ENCODE data around the gene A3GALT2.

A3GALT2 gene

DNA sequence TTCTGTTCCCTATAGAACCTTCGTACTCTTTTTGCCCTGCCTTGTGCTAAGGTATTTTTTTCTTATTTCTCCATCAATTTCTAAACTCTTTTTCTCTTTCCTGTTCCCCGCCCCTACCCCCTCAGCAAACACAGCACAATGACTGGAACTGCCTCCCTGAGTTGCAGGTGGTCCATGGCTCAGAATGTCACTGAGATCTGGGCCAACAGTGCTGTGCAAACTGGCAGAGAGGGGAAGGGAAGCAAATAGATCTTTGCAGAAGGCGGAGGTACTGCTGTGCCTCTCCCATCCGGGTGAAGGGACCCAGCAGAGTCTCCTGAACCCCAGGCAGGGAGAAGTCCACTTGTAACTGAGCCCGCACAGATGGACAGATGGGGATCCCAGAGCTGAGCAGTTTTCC, 32.6 kb upstream of the A3GALT2 start:
- no peaks in the 10 kb centered on the region for H3K27me3 ChIP-seq

DNA sequence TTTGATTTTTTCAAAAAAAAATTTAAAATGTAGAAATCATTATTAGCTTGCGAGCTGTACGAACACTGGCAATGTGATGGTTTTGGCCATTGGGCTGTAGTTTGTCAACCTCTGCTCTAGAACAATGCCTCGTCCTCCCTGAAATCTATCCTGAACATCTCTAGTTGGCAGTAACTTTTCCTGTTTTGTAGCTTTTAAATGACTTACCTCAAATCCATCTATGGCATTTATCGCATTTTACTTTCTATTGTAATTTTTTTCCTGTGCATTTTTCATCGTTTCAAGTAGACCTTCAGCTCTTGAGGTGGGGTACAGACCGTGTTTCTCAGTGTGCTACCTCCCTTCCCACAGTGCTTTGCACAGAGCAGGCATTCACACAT, 30.4 kb upstream of the A3GALT2 start:
- H3K36me3 ChIP-seq = 0 out of 2 replicates have a peak, but pooled peaks cover 11% of the 10 kb centered on the region
- H3K4me3 ChIP-seq = no peak overlapping the region; the same call in 1 of the 2 replicates
- no peaks in the 10 kb centered on the region for H3K27me3 ChIP-seq
- H3K4me2 ChIP-seq = peak overlapping the region; percentile 98
- H3K27ac ChIP-seq = no peak overlapping the region
- no peak for TF ChIP-seq Cebpa-rat (IDR thresholded peaks at IDR 0.05)
- peaks cover 32% of the 10 kb centered on the region for H4K20me1 ChIP-seq
- no peak overlapping the region for H3K9ac ChIP-seq
- no peaks in the 10 kb centered on the region for H3K9me3 ChIP-seq
- peaks cover 67% of the 10 kb centered on the region for H3K4me1 ChIP-seq

More for the DNA sequence above, 32.6 kb upstream of the A3GALT2 start:
- Histone ChIP-seq H3K4me1 (peaks cover 45% of the 10 kb centered on the region), H3K9ac (no peak overlapping the region), H3K4me2 (peak overlapping the region; percentile 76), H3K27ac (no peak overlapping the region), H3K4me3 (no peak overlapping the region), H3K9me3 (0 out of 2 replicates have a peak, but pooled peaks cover 4% of the 10 kb centered on the region), H4K20me1 (peaks cover 9% of the 10 kb centered on the region), H3K36me3 (peaks cover 14% of the 10 kb centered on the region; the same call in 1 of the 2 replicates)
- TF ChIP-seq Cebpa-rat (IDR thresholded peaks at IDR 0.05) = no peak

DNA sequence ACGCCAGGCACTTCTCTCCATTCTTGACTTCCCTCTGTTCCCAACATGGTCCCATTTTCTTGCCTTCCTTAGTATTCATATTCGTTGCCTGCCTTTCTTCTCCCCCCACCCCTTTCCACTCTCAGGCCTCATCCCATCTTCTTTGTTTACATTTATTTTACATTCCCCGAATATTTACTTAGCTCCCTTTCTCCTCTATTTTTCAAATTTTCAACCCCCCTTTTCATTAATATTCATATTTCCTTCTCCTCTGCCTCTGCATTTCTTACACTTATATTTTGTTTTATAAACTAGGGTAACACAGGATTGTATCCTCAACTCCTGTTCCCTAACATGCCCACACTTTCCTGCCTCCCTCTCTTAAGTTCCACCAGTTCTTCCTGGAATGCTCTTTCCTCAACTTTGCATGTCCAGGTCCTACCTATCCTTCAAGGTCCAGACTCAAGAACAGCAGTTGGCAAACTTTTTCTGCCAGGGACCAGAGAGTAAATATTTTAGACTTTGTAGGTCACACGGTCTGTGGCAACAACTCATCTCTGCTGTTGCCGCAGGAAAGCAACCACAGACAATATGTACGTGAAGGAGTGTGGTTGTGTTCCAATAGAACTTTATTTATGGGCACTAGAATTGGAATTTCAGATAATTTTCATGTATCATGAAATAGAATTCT, 29.8 kb upstream of the A3GALT2 start:
- Histone ChIP-seq H3K9me3 (no peaks in the 10 kb centered on the region), H4K20me1 (peaks cover 37% of the 10 kb centered on the region), H3K9ac (peak overlapping the region; percentile 90), H3K4me1 (peaks cover 72% of the 10 kb centered on the region), H3K4me3 (peak overlapping the region; percentile 95), H3K36me3 (0 out of 2 replicates have a peak, but pooled peaks cover 11% of the 10 kb centered on the region), H3K4me2 (peak overlapping the region; percentile 98), H3K27me3 (no peaks in the 10 kb centered on the region), H3K27ac (peak overlapping the region; percentile 96)
- no peak for TF ChIP-seq Cebpa-rat (IDR thresholded peaks at IDR 0.05)

- H3K4me3 ChIP-seq = peak overlapping the region; percentile 95
- no peaks in the 10 kb centered on the region for H3K27me3 ChIP-seq
- no peaks in the 10 kb centered on the region for H3K9me3 ChIP-seq
- H3K4me1 ChIP-seq = peaks cover 72% of the 10 kb centered on the region
- peak overlapping the region; percentile 98 for H3K4me2 ChIP-seq
- peak overlapping the region; percentile 99 for H3K27ac ChIP-seq
- no peak for TF ChIP-seq Cebpa-rat (IDR thresholded peaks at IDR 0.05)
- peak overlapping the region; percentile 98 for H3K9ac ChIP-seq
- H3K36me3 ChIP-seq = 0 out of 2 replicates have a peak, but pooled peaks cover 11% of the 10 kb centered on the region
- peaks cover 45% of the 10 kb centered on the region for H4K20me1 ChIP-seq
Observed at GRCh38 chr1:33349778-33350610, 29.1 kb upstream of the A3GALT2 start.

DNA sequence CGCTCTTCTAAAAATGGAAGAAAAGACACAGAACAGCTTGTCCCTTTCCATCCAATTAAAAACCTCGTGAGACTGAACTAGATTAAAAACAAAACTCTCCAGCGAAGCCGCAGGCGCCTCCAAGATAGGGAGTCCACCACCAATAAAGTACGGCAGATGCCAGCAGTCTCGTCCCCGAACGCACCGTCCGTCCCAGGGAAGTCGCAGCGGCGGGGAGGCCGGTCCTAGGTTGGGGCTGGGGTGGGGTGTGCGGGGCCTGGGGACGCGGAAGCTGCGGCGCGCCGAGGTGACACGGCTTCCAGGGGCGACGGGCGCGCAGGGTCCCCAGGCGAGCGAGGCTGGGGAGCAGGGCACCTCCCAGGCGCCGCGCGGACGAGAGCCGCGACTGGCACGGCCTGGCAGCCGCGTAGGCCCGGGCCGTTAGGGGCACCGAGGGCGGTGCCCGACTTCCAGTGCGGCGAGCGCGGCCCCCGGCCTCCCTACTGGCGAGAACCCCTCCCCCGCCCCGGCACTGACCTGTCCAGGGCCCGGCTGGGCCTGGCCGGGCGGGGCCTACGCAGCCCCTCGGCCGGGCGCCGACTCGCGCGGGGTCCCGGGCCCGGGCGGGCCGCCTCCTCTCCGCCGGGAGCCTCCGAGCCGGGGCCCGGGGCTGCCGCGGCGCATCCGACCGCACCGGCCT, 28.3 kb upstream of the A3GALT2 start:
- peaks cover 14% of the 10 kb centered on the region; the same call in 1 of the 2 replicates for H3K36me3 ChIP-seq
- no peaks in the 10 kb centered on the region for H3K27me3 ChIP-seq
- peak overlapping the region; percentile 96 for H3K4me2 ChIP-seq
- peaks cover 72% of the 10 kb centered on the region for H3K4me1 ChIP-seq
- H3K9me3 ChIP-seq = no peaks in the 10 kb centered on the region
- H4K20me1 ChIP-seq = peaks cover 53% of the 10 kb centered on the region
- peak overlapping the region; percentile 99 for H3K27ac ChIP-seq
- no peak for TF ChIP-seq Cebpa-rat (IDR thresholded peaks at IDR 0.05)
- peak overlapping the region; percentile 98 for H3K9ac ChIP-seq
- H3K4me3 ChIP-seq = peak overlapping the region; percentile 95

DNA sequence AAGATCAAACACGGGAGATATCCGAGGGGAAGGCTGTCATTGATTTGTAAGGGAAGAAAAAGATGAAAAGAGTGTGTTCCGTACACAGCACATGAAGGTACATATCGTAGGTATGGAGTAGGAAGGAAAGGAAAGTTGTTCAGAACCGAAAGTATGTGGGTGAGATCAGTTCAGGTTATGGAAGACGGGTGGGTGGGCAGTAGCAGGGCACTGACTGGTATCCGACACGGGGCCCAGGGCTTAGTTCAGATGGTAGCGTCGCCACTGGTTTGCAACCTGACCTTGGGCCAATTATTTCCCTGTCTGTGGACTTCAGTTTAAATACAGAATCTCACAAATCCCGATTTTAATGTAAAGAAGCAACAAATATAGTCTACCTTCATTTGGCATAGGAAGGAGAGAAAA, 27.8 kb upstream of the A3GALT2 start:
- no peak for TF ChIP-seq Cebpa-rat (IDR thresholded peaks at IDR 0.05)
- Histone ChIP-seq H3K4me2 (peak overlapping the region; percentile 96), H3K4me3 (peak overlapping the region; percentile 95), H3K9me3 (no peaks in the 10 kb centered on the region), H3K4me1 (peaks cover 72% of the 10 kb centered on the region), H3K36me3 (peaks cover 15% of the 10 kb centered on the region), H3K27me3 (no peaks in the 10 kb centered on the region), H3K27ac (peak overlapping the region; percentile 99), H3K9ac (peak overlapping the region; percentile 98), H4K20me1 (peaks cover 58% of the 10 kb centered on the region)

DNA sequence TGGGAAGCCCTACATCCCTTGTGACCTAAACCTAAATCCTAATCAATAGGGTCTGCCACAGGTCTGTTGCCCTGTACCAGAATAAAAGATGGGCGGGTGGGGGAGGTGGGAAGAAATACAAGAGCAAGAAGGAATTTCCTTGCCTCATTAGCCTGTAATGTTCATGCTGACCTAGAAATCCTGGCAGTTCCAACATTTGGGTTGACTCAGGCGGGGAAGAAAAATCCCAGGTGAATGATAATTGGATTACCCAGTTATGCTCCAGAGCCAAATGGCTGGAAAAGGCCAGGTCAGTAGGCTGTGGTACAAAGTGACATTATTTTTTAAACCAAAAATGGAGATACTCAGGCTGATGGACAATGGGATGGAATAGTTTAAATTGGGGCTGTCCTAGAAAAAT, 27.3 kb upstream of the A3GALT2 start:
- Histone ChIP-seq H3K36me3 (peaks cover 20% of the 10 kb centered on the region), H3K4me1 (peaks cover 72% of the 10 kb centered on the region), H4K20me1 (peaks cover 63% of the 10 kb centered on the region), H3K4me2 (peak overlapping the region; percentile 96), H3K27ac (peak overlapping the region; percentile 99), H3K9ac (peak overlapping the region; percentile 98), H3K4me3 (peak overlapping the region; percentile 95), H3K9me3 (no peaks in the 10 kb centered on the region), H3K27me3 (no peaks in the 10 kb centered on the region)
- TF ChIP-seq Cebpa-rat (IDR thresholded peaks at IDR 0.05) = no peak

DNA sequence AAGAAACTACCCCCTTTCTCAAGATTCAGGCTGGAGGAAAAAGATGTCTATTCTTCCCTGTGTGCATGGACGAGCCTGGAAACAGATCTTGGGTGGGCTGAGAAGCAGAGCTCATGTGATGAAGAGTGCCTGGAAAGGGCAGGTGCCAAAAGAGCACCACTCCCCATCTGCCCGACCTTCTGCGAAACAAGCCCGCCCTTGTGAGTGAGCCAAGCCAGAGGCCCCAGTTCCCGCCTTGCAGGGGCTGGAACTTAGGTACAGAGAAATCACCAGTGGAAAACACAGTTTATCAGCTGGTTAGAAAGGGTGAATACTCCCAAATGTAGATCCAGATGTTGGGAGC, 26.7 kb upstream of the A3GALT2 start:
- Histone ChIP-seq H3K27me3 (no peaks in the 10 kb centered on the region), H3K4me1 (peaks cover 76% of the 10 kb centered on the region), H3K9me3 (no peaks in the 10 kb centered on the region), H3K9ac (peak overlapping the region; percentile 98), H4K20me1 (peaks cover 69% of the 10 kb centered on the region), H3K4me3 (peak overlapping the region; percentile 95), H3K27ac (peak overlapping the region; percentile 99), H3K4me2 (peak overlapping the region; percentile 96), H3K36me3 (peaks cover 26% of the 10 kb centered on the region)
- TF ChIP-seq Cebpa-rat (IDR thresholded peaks at IDR 0.05) = no peak

DNA sequence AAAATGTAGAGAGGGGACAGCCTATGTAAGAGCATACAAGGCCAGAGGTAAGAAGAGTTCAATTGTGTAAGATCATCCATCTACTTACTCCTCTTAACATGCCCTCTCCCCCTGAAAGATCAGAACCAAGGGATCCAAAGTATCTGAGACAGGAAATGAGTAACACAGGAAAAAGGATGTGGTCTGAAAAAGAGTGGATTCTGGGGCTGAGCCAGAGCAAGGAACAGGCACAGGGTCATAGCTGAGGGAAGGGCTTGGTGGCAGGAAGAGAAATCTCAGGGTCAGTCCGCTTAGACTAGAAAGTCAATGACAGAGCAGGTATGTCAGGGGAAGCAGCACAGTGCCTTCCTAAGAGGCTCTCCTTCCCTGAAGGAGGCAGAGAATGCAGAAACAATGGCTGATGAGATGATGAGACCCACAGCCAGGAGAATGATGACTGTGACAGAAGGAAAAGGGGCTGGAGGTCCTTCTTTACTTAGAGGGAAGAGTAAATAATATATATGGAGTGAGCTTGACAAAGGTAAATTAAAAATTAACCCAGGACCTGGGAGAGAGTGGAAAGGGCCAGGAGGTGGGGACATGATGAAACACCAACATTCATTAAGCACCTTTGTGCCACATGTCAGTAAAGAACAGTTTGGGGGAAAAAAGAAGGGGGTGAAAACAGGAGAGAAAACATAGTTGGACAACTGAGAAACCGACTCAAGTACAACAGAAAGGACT, 26.2 kb upstream of the A3GALT2 start:
- no peaks in the 10 kb centered on the region for H3K9me3 ChIP-seq
- H3K4me2 ChIP-seq = peak overlapping the region; percentile 96
- TF ChIP-seq Cebpa-rat (IDR thresholded peaks at IDR 0.05) = no peak
- H4K20me1 ChIP-seq = peaks cover 74% of the 10 kb centered on the region
- H3K4me1 ChIP-seq = peaks cover 81% of the 10 kb centered on the region
- peaks cover 31% of the 10 kb centered on the region for H3K36me3 ChIP-seq
- peak overlapping the region; percentile 98 for H3K9ac ChIP-seq
- peak overlapping the region; percentile 95 for H3K4me3 ChIP-seq
- no peaks in the 10 kb centered on the region for H3K27me3 ChIP-seq
- H3K27ac ChIP-seq = peak overlapping the region; percentile 99

All from BLaER1 (cell line).